HG03439 (cell line): ENCODE results near the gene TOMM70.
"Not testable (repeated sequence)": the region's sequence is repeated elsewhere in the genome, so short reads cannot be mapped to it uniquely, and the experiment has no call there.

ENCODE experiments used
- ATAC-seq: cut with Tn5 transposase; IDR thresholded peaks from one replicate; pipeline ENCODE4 v1.9.1; 2021; ENCODE audit warnings: mild to moderate bottlenecking, moderate library complexity; ENCODE audit not compliant: unreplicated experiment

Gene TOMM70

GRCh38 chr3:100368441-100368840, 32.4 kb downstream of the TOMM70 start:
- no peak for ATAC-seq

GRCh38 chr3:100366424-100366823, 34.5 kb downstream of the TOMM70 start:
- ATAC-seq = no peak

DNA sequence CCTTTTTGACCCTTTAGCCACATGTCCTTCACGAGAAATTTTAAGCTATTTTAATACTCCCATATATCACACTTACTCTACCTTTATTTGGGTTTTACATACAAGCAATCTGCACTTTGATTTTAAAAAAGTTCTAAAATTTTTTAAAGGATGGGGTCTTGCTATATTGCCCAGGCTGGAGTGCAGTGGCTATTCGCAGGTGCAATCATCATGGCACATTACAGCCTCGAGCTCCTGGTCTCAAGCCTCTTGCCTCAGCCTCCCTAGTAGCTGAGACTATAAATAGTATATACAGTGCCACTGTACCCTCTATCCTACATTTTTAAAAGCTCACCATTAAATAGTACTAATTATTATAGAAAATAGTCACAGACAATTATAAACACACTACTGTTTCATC, 36.5 kb downstream of the TOMM70 start:
- ATAC-seq = no peak

DNA sequence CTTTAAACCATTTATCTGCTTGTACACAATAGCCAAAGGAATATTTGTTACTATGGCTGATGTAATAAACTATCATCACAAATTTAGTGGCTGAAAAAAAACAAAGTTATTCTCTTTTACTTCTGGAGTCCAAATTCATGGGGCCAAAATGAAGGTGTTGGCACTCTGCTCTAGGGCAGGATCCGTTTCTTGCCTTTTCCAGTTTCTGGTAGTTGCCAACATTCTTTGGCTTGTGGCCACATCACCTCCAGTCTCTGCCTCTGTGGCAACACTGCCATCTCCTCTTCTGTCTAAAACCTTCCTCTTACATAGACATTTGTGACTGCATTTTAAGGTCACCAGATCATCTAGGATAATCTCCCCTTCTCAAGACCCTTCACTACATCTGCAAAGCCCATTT, 39.0 kb downstream of the TOMM70 start:
- ATAC-seq = no peak

GRCh38 chr3:100360757-100361496, 40.0 kb downstream of the TOMM70 start:
- no peak for ATAC-seq

GRCh38 chr3:100359035-100359434, 41.9 kb downstream of the TOMM70 start:
- ATAC-seq = no peak

- ATAC-seq = no peak
These were observed 42.5 kb downstream of the TOMM70 start for GRCh38 chr3:100358413-100358812.

GRCh38 chr3:100354850-100355249, 46.0 kb downstream of the TOMM70 start:
- ATAC-seq = no peak

GRCh38 chr3:100352296-100353231, 48.3 kb downstream of the TOMM70 start:
- ATAC-seq = no peak

DNA sequence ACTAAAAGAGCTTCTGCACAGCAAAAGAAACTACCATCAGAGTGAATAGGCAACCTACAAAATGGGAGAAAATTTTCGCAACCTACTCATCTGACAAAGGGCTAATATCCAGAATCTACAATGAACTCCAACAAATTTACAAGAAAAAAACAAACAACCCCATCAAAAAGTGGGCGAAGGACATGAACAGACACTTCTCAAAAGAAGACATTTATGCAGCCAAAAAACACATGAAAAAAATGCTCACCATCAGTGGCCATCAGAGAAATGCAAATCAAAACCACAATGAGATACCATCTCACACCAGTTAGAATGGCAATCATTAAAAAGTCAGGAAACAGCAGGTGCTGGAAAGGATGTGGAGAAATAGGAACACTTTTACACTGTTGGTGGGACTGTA, 49.1 kb downstream of the TOMM70 start:
- ATAC-seq = not testable (repeated sequence)

DNA sequence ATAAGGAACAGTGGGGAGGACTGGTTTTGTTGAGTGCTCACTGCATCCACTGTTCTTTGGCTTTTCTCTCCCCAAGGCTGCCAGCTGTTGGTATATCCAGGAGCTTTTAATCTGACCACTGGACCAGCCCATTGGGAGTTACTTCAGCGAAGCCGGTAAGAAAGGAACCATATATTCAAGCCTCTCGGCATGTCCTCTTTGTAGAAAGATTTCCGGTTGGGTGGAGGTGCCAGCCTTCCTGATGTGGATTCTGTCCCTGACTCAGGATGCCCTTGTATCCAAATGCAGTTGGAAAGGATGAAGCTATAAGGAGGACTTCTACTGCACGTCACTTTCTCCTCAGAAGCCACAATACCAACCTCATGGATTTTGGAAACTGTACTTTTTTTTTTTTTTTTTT, 52.2 kb downstream of the TOMM70 start:
- ATAC-seq = no peak

- ATAC-seq = no peak
These were observed 60.4 kb downstream of the TOMM70 start for GRCh38 chr3:100340527-100340926.

DNA sequence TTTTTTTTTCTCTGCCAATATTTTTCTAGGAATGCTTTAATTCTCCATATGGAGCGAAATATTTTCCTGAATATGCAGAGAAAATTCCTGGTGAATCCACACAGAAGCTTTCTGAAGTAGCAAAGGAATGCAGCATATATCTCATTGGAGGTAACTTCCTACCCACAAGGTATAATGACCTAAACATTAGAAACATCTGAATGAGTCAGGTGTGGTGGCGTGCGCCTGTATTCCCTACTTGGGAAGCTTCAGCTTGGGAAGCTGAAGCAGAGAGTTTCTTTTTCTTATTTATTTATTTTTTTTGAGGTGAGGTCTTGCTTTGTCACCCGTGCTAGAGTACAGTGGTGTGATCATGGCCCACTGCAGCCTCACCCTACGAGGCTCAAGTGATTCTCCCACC, 61.1 kb downstream of the TOMM70 start:
- ATAC-seq = no peak

GRCh38 chr3:100338911-100339310, 62.0 kb downstream of the TOMM70 start:
- ATAC-seq = no peak

DNA sequence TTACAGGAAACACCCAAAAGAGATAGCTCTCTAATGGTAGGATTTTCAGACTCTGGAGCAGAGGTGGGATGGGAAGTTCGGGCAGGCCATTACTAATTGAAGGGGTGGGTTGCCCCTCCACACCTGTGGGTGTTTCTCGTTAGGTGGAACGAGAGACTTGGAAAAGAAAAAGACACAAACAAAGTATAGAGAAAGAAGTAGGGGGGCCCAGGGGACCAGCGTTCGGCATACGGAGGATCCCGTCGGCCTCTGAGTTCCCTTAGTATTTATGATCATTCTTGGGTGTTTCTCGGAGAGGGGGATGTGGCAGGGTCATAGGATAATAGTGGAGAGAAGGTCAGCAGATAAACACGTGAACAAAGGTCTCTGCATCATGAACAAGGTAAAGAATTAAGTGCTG, 64.7 kb downstream of the TOMM70 start:
- not testable (repeated sequence) for ATAC-seq

GRCh38 chr3:100335434-100335833, 65.5 kb downstream of the TOMM70 start:
- ATAC-seq = peak; percentile 52

GRCh38 chr3:100334488-100335351, 66.2 kb downstream of the TOMM70 start, which contains the start of gene NIT2:
Gene NIT2, plus strand, starts transcription at chr3:100334757. Its CDS starts 35 bp downstream, at chr3:100334792.
- ATAC-seq = peak; percentile 94

DNA sequence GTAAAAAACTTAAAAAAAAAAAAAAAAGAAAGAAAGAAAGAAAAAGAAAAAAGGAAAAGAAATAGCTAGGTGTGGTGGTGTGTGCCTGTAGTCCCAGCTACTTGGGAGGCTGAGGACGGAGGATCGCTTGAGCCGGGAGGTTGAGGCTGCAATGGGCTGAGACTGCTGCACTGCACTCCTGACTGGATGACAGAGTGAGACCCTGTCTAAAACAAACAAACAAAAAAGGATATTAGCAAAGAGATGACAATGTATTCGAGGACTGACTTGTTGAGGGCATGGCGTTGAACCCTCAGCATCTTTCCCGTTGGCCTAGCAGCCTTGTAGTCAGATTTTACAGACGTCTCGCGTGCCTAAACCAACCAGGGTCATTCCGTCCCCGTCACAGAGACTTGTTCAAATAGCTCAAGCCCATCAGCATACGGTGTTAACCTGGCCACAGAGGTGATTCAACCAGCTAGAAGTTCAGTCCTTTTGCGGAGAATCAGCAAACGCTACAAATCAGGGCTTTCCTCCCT, 66.9 kb downstream of the TOMM70 start:
- ATAC-seq = peak; percentile 17

DNA sequence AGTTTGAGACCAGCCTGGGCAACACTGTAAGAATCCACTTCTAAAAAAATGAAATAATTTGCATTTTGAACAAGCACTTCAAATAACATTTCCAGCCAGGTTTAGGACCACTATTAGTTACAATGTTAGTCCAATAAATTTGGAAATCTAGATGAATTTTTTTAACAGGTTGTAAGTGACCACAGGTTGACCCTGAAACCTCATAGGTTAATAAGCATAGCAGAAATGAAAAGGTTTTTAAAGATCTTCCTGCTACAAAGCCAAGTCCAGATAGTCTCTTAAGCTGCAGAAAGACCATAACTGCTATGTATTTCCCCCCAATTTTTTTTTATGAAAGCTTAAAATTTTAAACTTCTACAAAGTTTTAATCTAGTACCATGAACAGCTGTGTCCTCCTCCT, 67.8 kb downstream of the TOMM70 start:
- no peak for ATAC-seq

DNA sequence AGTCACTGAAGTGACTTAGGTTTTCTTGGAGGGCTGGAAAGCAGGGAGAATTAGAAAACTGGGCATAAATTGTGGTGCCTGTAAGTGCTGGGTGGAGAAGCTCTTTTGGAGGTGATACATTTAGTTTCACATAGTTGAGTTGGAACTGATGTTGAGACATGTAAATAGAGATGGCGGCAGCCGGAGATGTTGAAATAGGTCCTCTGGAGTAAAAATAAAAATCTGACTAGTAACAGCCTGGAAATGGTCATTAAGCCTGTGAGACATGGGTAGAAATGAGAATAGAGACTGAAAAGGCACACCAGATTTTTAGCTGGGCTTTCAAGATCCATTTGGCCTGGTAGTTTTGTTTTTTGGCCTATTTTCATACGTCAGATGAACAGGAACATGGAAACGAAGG, 69.2 kb downstream of the TOMM70 start:
- no peak for ATAC-seq

DNA sequence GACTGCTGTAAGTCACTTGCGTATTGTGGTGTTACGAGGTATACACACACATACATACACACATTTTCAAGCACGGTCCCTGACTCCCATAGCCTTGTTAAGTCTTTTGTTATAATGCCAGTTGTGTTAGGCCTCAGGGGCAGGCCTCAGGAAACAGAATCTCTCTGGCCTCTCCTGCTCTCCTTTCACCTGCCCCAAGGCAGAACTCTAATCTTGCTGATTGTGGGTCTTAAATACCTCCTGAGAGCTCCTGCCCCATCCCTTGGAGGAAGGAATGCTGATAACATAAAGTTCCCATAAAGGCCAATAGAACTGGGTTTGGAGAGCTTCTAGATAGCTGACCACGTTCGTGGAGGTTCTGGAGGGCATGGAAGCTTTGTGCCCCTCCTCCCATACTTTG, 70.2 kb downstream of the TOMM70 start:
- no peak for ATAC-seq
